HEK293 (cell line): Measurements from ENCODE around the gene DCTN2.

Experiments
- BCL11B ChIP-seq: fragments of 450-650 bp; formaldehyde crosslinking; IDR thresholded peaks from 2 replicates; pipeline ENCODE4 v1.5.1; 2016; ENCODE audit warnings: low read depth, missing biosample characterization, missing genetic modification characterization
- HOXC10 ChIP-seq: sonication (generic); formaldehyde crosslinking; IDR thresholded peaks from 2 replicates; pipeline ENCODE4 v1.8.1; 2023; ENCODE audit warnings: mild to moderate bottlenecking, missing genetic modification reagents
- IKZF3 ChIP-seq: fragments of 450-650 bp; IDR thresholded peaks from 2 replicates; pipeline ENCODE4 v1.5.0; 2018; ENCODE audit warnings: missing biosample characterization, mild to moderate bottlenecking, missing genetic modification characterization, moderate library complexity
- KLF10 ChIP-seq: fragments of 450-650 bp; IDR thresholded peaks from 2 replicates; pipeline ENCODE4 v1.5.1; 2018; ENCODE audit warnings: missing biosample characterization, mild to moderate bottlenecking, missing genetic modification characterization
- KLF9 ChIP-seq: fragments of 450-650 bp; formaldehyde crosslinking; IDR thresholded peaks from 2 replicates; pipeline ENCODE4 v1.5.1; 2016; ENCODE audit warnings: missing biosample characterization, missing genetic modification characterization, low read depth
- OVOL3 ChIP-seq: fragments of 450-650 bp; formaldehyde crosslinking; IDR thresholded peaks from 2 replicates; pipeline ENCODE4 v1.5.1; 2016; ENCODE audit warnings: missing biosample characterization, missing genetic modification characterization
- RBAK ChIP-seq: fragments of 450-650 bp; formaldehyde crosslinking; IDR thresholded peaks from 2 replicates; pipeline ENCODE4 v1.5.1; 2016; ENCODE audit warnings: missing biosample characterization, missing genetic modification characterization
- SALL2 ChIP-seq: fragments of 450-650 bp; formaldehyde crosslinking; IDR thresholded peaks from 2 replicates; pipeline ENCODE4 v1.5.0; 2017; ENCODE audit warnings: missing biosample characterization, mild to moderate bottlenecking, missing genetic modification characterization, borderline replicate concordance
- SCRT2 ChIP-seq: fragments of 450-650 bp; formaldehyde crosslinking; IDR thresholded peaks from 2 replicates; pipeline ENCODE4 v1.5.1; 2016; ENCODE audit warnings: missing biosample characterization, missing genetic modification characterization
- SETDB1 ChIP-seq: IDR thresholded peaks from one replicate; pipeline ENCODE4 v1.6.1; 2017; ENCODE audit warnings: mild to moderate bottlenecking, low read length, moderate library complexity, mixed read lengths; ENCODE audit not compliant: insufficient read length
- ZBTB7A ChIP-seq: fragments of 450-650 bp; formaldehyde crosslinking; IDR thresholded peaks from 2 replicates; pipeline ENCODE4 v1.5.1; 2016; ENCODE audit warnings: low read depth, missing biosample characterization, missing genetic modification characterization
- ZEB2 ChIP-seq: fragments of 450-650 bp; formaldehyde crosslinking; IDR thresholded peaks from 2 replicates; pipeline ENCODE4 v1.5.1; 2016; ENCODE audit warnings: missing biosample characterization, missing genetic modification characterization
- ZNF112 ChIP-seq: fragments of 450-650 bp; formaldehyde crosslinking; IDR thresholded peaks from 2 replicates; pipeline ENCODE4 v1.5.0; 2017; ENCODE audit warnings: missing biosample characterization, missing genetic modification characterization
- ZNF121 ChIP-seq: fragments of 450-650 bp; formaldehyde crosslinking; IDR thresholded peaks from 2 replicates; pipeline ENCODE4 v1.5.1; 2016; ENCODE audit warnings: missing biosample characterization, missing genetic modification characterization
- ZNF138 ChIP-seq: fragments of 450-650 bp; formaldehyde crosslinking; IDR thresholded peaks from 2 replicates; pipeline ENCODE4 v1.5.1; 2016; ENCODE audit warnings: missing biosample characterization, missing genetic modification characterization, borderline replicate concordance
- ZNF292 ChIP-seq: fragments of 450-650 bp; formaldehyde crosslinking; IDR thresholded peaks from 2 replicates; pipeline ENCODE4 v1.5.1; 2016; ENCODE audit warnings: low read depth, missing biosample characterization, missing genetic modification characterization, borderline replicate concordance
- ZNF311 ChIP-seq: fragments of 450-650 bp; formaldehyde crosslinking; IDR thresholded peaks from 2 replicates; pipeline ENCODE4 v1.5.1; 2017; ENCODE audit warnings: missing biosample characterization, missing genetic modification characterization, borderline replicate concordance
- ZNF394 ChIP-seq: fragments of 450-650 bp; formaldehyde crosslinking; IDR thresholded peaks from 2 replicates; pipeline ENCODE4 v1.5.1; 2016; ENCODE audit warnings: missing biosample characterization, missing genetic modification characterization, mild to moderate bottlenecking, moderate library complexity, borderline replicate concordance
- ZNF488 ChIP-seq: fragments of 450-650 bp; formaldehyde crosslinking; IDR thresholded peaks from 2 replicates; pipeline ENCODE4 v1.5.1; 2016; ENCODE audit warnings: missing biosample characterization, missing genetic modification characterization
- ZNF544 ChIP-seq: fragments of 450-650 bp; formaldehyde crosslinking; IDR thresholded peaks from 2 replicates; pipeline ENCODE4 v1.5.0; 2017; ENCODE audit warnings: missing biosample characterization, missing genetic modification characterization
- ZNF610 ChIP-seq: fragments of 450-650 bp; formaldehyde crosslinking; IDR thresholded peaks from 2 replicates; pipeline ENCODE4 v1.5.1; 2016; ENCODE audit warnings: missing biosample characterization, missing genetic modification characterization, borderline replicate concordance
- ZNF626 ChIP-seq: fragments of 450-650 bp; sonication (Bioruptor Pico); formaldehyde crosslinking; IDR thresholded peaks from 2 replicates; pipeline ENCODE4 v1.5.1; 2018; ENCODE audit warnings: missing biosample characterization, missing genetic modification characterization, inconsistent platforms
- ZNF639 ChIP-seq: fragments of 450-650 bp; formaldehyde crosslinking; IDR thresholded peaks from 2 replicates; pipeline ENCODE4 v1.5.1; 2016; ENCODE audit warnings: missing biosample characterization, missing genetic modification characterization
- ZNF645 ChIP-seq: fragments of 450-650 bp; formaldehyde crosslinking; IDR thresholded peaks from 2 replicates; pipeline ENCODE4; 2016; ENCODE audit warnings: missing biosample characterization, missing genetic modification characterization
- ZNF677 ChIP-seq: fragments of 450-650 bp; IDR thresholded peaks from 2 replicates; pipeline ENCODE4 v1.5.0; 2018; ENCODE audit warnings: missing biosample characterization, mild to moderate bottlenecking, missing genetic modification characterization, moderate library complexity
- ZNF768 ChIP-seq: fragments of 450-650 bp; formaldehyde crosslinking; IDR thresholded peaks from 2 replicates; pipeline ENCODE4 v1.5.1; 2018; ENCODE audit warnings: missing biosample characterization, mild to moderate bottlenecking, missing genetic modification characterization
- ZNF777 ChIP-seq: fragments of 450-650 bp; formaldehyde crosslinking; IDR thresholded peaks from 2 replicates; pipeline ENCODE4 v1.5.1; 2017; ENCODE audit warnings: missing biosample characterization, missing genetic modification characterization, borderline replicate concordance
- ZNF785 ChIP-seq: fragments of 450-650 bp; formaldehyde crosslinking; IDR thresholded peaks from 2 replicates; pipeline ENCODE4 v1.5.1; 2016; ENCODE audit warnings: missing biosample characterization, missing genetic modification characterization
- ZNF791 ChIP-seq: fragments of 450-650 bp; formaldehyde crosslinking; IDR thresholded peaks from 2 replicates; pipeline ENCODE4 v1.5.1; 2016; ENCODE audit warnings: missing biosample characterization, missing genetic modification characterization
- ZSCAN23 ChIP-seq: fragments of 450-650 bp; formaldehyde crosslinking; IDR thresholded peaks from 2 replicates; pipeline ENCODE4 v1.5.1; 2016; ENCODE audit warnings: missing biosample characterization, missing genetic modification characterization
- ZSCAN30 ChIP-seq: fragments of 450-650 bp; IDR thresholded peaks from 2 replicates; pipeline ENCODE4 v1.5.1; 2018; ENCODE audit warnings: missing biosample characterization, mild to moderate bottlenecking, missing genetic modification characterization, moderate library complexity
- TF ChIP-seq, protein P1 (sequence below): fragments of 450-650 bp; formaldehyde crosslinking; IDR thresholded peaks from 2 replicates; pipeline ENCODE4 v1.5.1; 2016; ENCODE audit warnings: missing biosample characterization, missing genetic modification characterization, low read depth
- TF ChIP-seq, protein P2 (sequence below): fragments of 450-650 bp; formaldehyde crosslinking; IDR thresholded peaks from 2 replicates; pipeline ENCODE4 v1.5.1; 2016; ENCODE audit warnings: missing biosample characterization, missing genetic modification characterization

DCTN2 gene

DNA sequence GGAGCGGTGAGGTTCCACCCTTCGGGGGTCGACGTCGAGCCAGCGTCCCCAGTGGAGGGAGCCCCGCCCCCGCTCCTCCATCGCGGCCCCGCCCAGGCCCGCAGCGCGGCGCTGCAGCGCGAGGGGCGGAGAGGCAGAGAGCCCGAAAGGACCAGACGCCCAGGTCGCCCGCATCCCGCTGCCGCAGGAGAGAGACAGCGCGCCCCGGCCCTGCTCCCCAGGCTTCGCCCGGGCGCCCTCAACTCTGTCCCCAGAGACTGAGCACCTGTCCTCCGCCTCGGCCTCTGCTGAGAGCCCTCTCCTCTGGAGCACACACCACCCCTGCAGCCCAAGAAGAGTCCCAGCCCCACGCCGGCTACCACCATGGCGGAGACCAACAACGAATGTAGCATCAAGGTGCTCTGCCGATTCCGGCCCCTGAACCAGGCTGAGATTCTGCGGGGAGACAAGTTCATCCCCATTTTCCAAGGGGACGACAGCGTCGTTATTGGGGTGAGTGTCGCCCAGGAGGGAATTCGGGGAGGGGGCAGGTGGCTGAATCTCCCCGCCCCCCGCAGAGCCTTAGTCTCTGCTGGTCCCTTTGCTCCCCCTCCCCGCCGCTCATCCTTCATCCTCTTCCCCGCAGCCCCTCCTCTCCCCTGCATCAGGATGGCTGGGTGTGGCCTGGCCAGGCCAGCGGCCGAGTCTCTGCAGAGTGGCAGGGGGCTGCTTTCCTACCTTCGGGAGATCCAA, 3.1 kb upstream of the DCTN2 start, which contains the start of gene KIF5A (continued):
- no peak for TF ChIP-seq ZNF768 (tag by site-specific recombination)
- TF ChIP-seq ZEB2: peak; percentile 15; the same call in 1 of the 2 replicates
- peak; percentile 35; the same call in 1 of the 2 replicates for TF ChIP-seq KLF10 (tag by site-specific recombination)
- no peak for TF ChIP-seq ZNF121 (tag by site-specific recombination)
- TF ChIP-seq, protein P1, sequence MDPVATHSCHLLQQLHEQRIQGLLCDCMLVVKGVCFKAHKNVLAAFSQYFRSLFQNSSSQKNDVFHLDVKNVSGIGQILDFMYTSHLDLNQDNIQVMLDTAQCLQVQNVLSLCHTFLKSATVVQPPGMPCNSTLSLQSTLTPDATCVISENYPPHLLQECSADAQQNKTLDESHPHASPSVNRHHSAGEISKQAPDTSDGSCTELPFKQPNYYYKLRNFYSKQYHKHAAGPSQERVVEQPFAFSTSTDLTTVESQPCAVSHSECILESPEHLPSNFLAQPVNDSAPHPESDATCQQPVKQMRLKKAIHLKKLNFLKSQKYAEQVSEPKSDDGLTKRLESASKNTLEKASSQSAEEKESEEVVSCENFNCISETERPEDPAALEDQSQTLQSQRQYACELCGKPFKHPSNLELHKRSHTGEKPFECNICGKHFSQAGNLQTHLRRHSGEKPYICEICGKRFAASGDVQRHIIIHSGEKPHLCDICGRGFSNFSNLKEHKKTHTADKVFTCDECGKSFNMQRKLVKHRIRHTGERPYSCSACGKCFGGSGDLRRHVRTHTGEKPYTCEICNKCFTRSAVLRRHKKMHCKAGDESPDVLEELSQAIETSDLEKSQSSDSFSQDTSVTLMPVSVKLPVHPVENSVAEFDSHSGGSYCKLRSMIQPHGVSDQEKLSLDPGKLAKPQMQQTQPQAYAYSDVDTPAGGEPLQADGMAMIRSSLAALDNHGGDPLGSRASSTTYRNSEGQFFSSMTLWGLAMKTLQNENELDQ (tag by site-specific recombination): no peak
- TF ChIP-seq ZNF292 (tag by site-specific recombination): no peak
- no peak for TF ChIP-seq ZNF785
- TF ChIP-seq ZNF394 (tag by site-specific recombination): no peak
- peak; percentile 66; the same call in 1 of the 2 replicates for TF ChIP-seq ZNF610 (tag by site-specific recombination)
- no peak for TF ChIP-seq ZNF138
- no peak for TF ChIP-seq SETDB1
- TF ChIP-seq ZNF544: no peak
- TF ChIP-seq ZNF645 (tag by site-specific recombination): no peak
- TF ChIP-seq SALL2 (tag by site-specific recombination): no peak
- no peak for TF ChIP-seq ZNF639 (tag by site-specific recombination)
- TF ChIP-seq RBAK (tag by site-specific recombination): no peak
- TF ChIP-seq ZSCAN23 (tag by site-specific recombination): no peak
- TF ChIP-seq ZNF488 (tag by site-specific recombination): no peak
- TF ChIP-seq ZNF791 (tag by site-specific recombination): no peak
- TF ChIP-seq ZNF777 (tag by site-specific recombination): no peak
- no peak for TF ChIP-seq ZNF677 (tag by site-specific recombination)
- TF ChIP-seq BCL11B (tag by site-specific recombination): no peak
- peak; percentile 89 for TF ChIP-seq KLF9 (tag by site-specific recombination)
- 0 out of 2 replicates have a peak, but pooled peaks have one; percentile 27 for TF ChIP-seq OVOL3 (tag by site-specific recombination)
- no peak for TF ChIP-seq ZBTB7A (tag by site-specific recombination)
- TF ChIP-seq ZNF311 (tag by site-specific recombination): no peak
- TF ChIP-seq ZNF112 (tag by site-specific recombination): no peak
- TF ChIP-seq, protein P2, sequence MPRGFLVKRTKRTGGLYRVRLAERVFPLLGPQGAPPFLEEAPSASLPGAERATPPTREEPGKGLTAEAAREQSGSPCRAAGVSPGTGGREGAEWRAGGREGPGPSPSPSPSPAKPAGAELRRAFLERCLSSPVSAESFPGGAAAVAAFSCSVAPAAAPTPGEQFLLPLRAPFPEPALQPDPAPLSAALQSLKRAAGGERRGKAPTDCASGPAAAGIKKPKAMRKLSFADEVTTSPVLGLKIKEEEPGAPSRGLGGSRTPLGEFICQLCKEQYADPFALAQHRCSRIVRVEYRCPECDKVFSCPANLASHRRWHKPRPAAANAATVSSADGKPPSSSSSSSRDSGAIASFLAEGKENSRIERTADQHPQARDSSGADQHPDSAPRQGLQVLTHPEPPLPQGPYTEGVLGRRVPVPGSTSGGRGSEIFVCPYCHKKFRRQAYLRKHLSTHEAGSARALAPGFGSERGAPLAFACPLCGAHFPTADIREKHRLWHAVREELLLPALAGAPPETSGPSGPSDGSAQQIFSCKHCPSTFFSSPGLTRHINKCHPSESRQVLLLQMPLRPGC: no peak
- no peak for TF ChIP-seq HOXC10 (CRISPR knock-in tag)
- TF ChIP-seq SCRT2: no peak
- no peak for TF ChIP-seq ZSCAN30
- TF ChIP-seq ZNF626 (tag by site-specific recombination): no peak
- no peak for TF ChIP-seq IKZF3 (tag by site-specific recombination)
